ENCODE measurements around the gene YEATS2.
"Not testable (repeated sequence)": the region's sequence is repeated elsewhere in the genome, so short reads cannot be mapped to it uniquely, and the experiment has no call there.

YEATS2 gene

DNA sequence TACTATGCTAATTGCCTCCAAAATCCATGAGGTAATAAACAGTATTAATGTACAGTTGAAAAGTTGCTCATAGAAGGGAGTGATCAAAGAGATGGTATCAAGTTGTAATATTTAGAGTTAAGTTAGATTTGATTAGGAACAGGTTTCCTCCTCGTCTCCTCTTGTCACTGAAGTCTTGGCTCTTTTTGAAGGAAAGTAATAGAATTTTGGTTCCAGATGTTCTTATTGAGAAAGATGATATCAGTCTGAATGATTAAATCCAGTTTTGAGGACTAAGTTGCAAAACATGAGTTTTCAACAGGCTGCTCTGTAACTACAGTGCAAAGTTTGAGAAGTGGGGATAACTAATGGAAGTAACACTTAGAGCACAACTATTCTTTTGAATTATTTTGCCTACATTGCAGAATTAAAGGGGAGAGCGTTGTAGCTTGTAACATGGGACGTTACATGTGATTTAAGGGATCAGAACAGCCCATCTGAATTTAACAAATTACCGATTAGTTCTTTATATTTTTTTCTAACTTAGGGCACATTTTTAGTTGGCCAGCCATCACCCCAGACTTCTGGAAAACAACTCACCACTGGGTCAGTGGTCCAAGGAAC lies 79.5 kb downstream of the YEATS2 start:
- no peak for DNase-seq (ENCODE audit: low read depth)

DNA sequence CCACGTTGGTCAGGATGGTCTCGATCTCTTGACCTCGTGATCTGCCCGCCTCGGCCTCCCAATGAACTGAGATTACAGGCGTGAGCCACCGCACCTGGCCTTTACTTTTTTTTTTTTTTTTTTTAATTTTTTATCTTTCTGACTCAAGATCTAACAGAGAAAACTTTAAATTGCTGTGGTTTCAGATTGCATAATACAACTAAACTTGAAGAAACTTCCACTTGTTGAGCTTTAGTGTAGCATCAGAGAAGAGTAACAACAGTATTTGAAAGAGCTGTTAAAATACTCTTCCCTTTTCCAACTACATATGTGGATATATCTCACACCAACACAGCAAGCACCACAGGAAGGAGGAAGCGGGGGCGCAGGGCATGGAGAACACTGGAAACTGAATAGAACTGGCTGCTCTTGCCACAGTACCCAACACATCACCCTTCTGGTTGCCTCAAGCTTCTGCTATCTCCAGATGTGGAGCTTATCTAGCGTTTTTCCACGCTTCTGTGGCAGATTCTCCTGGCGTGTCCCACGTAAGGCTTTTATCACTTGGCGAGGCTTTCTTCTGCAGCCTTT lies 82.4 kb downstream of the YEATS2 start:
- no peak for DNase-seq (ENCODE audit: low read depth)

GRCh38 chr3:183781246-183781645 lies 83.6 kb downstream of the YEATS2 start:
- DNase-seq (ENCODE audit: low read depth): no peak

GRCh38 chr3:183782576-183783276 lies 85.1 kb downstream of the YEATS2 start:
- DNase-seq (ENCODE audit: low read depth): no peak

GRCh38 chr3:183784503-183784902 lies 86.9 kb downstream of the YEATS2 start:
- DNase-seq (ENCODE audit: low read depth): not testable (repeated sequence)

- no peak for DNase-seq (ENCODE audit: low read depth)
Measured at GRCh38 chr3:183789826-183790225, 92.2 kb downstream of the YEATS2 start.

- no peak for DNase-seq (ENCODE audit: low read depth)
Measured at GRCh38 chr3:183790700-183791099, 93.1 kb downstream of the YEATS2 start.

DNA sequence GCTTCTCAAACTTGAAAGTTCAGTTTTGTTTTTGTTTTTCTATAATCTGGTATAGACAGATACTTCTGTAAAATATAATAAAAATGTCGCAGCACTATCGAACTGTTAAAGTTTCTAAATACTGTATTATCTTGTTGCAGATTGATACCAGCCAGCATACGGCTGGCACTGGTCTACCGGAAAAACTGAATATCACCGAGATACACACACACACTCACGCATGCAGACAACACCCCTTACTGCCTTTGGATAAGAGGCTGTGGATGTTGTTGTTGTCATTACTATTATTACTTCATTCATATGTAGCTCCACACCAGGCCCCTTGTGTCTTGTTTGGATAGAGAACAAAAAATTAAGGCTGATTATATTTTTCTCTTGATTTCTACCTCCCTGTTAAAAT lies 95.4 kb downstream of the YEATS2 start:
- DNase-seq (ENCODE audit: low read depth): no peak

GRCh38 chr3:183794452-183794851 lies 96.9 kb downstream of the YEATS2 start:
- DNase-seq (ENCODE audit: low read depth): no peak

GRCh38 chr3:183796372-183796771 lies 98.8 kb downstream of the YEATS2 start:
- DNase-seq (ENCODE audit: low read depth): no peak

GRCh38 chr3:183797996-183798395 lies 100.4 kb downstream of the YEATS2 start:
- DNase-seq (ENCODE audit: low read depth): no peak

DNA sequence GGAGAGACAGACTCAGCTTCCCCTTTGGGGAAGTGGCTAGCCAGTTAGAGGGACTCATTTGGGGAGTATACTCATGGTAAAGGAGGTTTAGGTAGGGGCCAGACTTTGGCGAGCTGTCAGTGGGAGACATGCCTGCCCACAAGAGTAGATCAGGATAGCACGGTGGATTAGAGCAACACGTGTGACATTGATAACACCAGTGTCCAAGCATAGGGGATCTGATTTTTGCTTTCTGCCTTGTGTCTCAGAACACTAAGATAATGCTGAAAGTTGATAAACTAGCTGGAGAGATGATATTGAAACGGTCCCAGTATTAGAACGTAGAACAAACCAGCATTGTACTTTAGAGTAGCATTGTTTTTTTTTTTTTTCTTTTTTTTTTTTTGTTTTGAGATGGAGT lies 101.9 kb downstream of the YEATS2 start:
- no peak for DNase-seq (ENCODE audit: low read depth)

- DNase-seq (ENCODE audit: low read depth): no peak
Measured at GRCh38 chr3:183800243-183800863, 102.8 kb downstream of the YEATS2 start.

- no peak for DNase-seq (ENCODE audit: low read depth)
Measured at GRCh38 chr3:183801601-183802000, 104.0 kb downstream of the YEATS2 start.

GRCh38 chr3:183802989-183803388 lies 105.4 kb downstream of the YEATS2 start:
- no peak for DNase-seq (ENCODE audit: low read depth)

DNA sequence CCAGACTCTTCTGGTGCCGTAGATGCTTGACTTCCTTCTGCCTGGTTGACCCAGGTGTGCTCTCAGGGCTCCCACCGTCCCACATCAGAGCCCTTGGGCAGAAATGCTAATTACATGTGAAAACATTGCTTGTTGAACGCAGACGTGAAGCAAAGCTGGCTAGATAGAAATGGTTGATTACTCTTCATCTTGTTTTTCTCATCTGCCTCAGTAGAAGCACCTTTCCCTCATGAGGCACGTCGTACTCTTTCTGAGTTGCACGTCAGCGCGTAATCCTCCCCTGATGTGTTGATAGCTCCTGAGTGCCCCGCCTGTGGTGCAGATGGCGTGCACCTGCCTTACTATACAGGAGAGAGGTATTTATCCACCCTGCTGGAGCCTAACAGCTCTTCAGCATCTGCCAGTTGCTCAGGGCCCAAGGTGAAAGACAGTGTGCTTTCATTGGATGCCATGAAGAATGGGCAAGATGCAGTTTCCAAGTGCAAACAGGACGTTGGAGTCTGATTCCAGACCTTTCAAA lies 109.7 kb downstream of the YEATS2 start:
- no peak for DNase-seq (ENCODE audit: low read depth)

GRCh38 chr3:183807881-183808280 lies 110.3 kb downstream of the YEATS2 start:
- DNase-seq (ENCODE audit: low read depth): no peak

DNA sequence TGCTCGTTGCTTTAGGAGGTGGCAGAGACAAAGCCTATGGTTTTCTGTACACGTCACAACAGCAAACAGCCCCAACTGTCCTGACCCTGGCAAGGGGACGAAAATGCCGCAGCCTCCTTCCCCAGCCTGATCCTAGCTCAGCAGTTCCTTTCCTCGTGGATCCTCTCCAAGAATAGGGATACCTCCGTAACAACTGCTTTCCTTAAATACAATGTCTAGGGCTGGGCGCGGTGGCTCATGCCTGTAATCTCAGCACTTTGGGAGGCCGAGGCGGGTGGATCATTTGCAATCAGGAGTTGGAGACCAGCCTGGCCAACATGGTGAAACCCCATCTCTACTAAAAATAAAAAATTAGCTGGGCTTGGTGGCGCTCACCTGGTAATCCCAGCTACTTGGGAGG lies 110.8 kb downstream of the YEATS2 start:
- DNase-seq (ENCODE audit: low read depth): no peak

- DNase-seq (ENCODE audit: low read depth): no peak
Measured at GRCh38 chr3:183809270-183809669, 111.7 kb downstream of the YEATS2 start.

- DNase-seq (ENCODE audit: low read depth): no peak
Measured at GRCh38 chr3:183810643-183811594, 113.3 kb downstream of the YEATS2 start.

DNA sequence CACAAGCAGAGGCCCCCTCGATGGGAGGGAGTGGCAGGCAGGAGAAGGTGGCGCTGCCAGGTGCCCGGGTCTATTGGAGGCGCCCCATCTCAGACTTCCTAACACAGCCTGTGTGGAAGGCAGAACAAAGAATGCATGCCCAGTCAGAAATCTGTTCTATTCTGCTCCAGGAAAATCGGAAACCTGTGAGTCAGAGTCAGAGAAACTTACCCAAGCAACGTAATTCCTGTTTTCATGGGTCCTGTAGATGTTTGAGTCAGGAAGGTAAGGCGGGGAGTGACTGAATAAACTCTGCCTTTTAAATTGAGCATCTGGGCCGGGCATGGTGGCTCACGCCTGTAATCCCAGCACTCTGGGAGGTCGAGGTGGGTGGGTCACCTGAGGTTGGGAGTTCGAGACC lies 114.0 kb downstream of the YEATS2 start:
- no peak for DNase-seq (ENCODE audit: low read depth)

All from activated T-helper 9 cell treated with anti-CD3 and anti-CD28 coated beads, Interleukin-2, amount 50 U/mL, for 16 hours (primary cell).